ENCODE results near the gene NFE2L1.

Gene NFE2L1

DNA sequence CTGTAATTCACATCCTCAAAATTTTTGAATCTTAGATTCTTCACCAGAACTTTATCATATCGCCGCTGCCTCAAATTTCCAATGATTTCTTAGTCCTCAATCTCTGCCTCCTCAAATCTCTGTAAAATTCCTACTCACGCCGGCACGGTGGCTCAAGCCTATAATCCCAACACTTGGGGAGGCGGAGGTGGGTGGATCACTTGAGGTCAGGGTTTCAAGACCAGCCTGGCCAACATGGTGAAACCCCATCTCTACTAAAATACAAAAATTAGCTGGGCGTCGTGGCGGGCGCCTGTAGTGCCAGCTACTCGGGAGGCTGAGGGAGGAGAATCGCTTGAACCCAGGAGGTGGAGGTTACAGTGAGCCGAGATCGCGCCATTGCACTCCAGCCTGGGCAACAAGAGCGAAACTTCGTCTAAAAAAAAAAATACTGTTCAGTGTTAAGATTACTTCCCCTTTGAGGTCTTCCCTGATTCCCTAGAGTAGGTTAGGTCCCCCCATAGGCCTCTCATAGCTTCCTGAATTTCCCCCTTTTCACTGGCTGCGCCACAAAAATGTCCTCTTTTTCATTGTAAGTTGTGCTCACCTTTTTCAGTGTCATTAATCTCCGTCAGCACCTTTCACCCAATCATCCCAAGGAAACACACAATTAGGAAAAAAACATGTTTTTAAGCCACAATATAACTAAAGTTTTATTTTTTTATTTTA lies 54.0 kb downstream of the NFE2L1 start:
- CTCF ChIA-PET: interaction anchor here (2.2 kb wide), 1 partner anchor 155 kb away, joined by 5 read pairs; no protein-coding TSS in a partner anchor
- POLR2A ChIA-PET: interaction anchor here (2.7 kb wide), 1 partner anchor 53 kb away, joined by 13 read pairs; the partner anchor contains the start of gene NFE2L1
- no peak for DNase-seq (ENCODE audit: low read depth, low spot score)
- no peak overlapping the region for H3K4me3 ChIP-seq (ENCODE audit: low read depth, low read length)
- TF ChIP-seq CTCF (IDR thresholded peaks at IDR 0.05; ENCODE audit: insufficient read depth, low read length, missing control alignments): no peak

DNA sequence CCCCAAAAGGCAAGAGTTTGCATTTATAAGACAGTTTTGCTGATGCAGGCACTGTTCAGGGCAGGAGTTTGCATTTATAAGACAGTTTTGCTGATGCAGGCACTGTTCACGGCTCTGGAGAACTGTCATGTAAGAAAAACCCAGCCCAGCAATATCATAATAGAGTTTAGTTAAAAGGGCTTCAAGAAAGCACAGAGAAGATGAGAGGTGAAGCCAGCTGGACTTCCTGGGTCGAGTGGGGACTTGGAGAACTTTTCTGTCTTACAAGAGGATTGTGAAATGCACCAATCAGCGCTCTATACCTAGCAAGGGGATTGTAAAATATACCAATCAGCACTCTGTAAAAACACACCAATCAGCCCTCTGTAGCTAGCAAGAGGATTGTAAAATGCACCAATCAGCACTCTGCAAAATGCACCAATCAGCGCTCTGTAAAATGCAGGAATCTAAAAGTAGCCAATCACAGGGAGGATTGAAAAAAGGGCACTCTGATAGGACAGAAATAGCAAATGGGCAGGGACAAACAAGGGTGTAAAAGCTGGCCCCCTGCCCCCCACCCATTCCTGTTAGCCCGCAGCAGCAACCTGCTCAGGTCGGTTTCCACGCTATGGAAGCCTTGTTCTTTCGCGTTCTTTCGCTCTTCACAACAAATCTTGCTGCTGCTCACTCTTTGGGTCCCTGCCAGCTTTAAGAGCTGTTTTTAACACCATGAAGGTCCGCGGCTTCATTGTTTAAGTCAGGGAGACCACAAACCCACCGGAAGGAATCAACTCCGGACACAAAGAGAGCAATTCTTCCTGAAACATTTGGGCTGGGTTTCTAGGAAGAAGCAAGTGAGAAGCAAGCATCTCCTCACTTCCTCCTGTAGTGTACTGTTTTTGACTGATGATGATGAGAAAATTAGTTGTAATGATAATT lies 54.9 kb downstream of the NFE2L1 start:
- ChIA-PET CTCF (interaction anchor here (2.2 kb wide), 1 partner anchor 156 kb away, joined by 5 read pairs; no protein-coding TSS in a partner anchor), POLR2A (no interaction called here)
- TF ChIP-seq CTCF (IDR thresholded peaks at IDR 0.05; ENCODE audit: insufficient read depth, low read length, missing control alignments): no peak
- H3K4me3 ChIP-seq (ENCODE audit: low read depth, low read length): no peak overlapping the region
- no peak for DNase-seq (ENCODE audit: low read depth, low spot score)

DNA sequence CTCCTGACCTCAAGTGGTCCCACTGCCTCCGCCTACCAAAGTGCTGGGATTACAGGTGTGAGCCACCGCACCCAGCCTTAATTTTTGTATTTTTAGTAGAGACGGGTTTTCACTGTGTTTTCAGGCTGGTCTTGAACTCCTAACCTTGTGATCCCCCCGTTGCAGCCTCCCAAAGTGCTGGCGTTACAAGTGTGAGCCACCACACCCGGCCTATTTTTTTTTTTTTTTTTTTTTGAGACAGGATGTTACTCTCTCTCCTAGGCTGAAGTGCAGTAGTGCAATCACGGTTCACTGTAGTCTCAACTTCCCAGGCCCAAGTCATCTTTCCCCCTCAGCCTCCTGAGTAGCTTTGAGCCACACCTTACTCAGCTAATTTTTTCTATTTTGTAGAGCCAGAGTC lies 56.3 kb downstream of the NFE2L1 start:
- no peak overlapping the region for H3K4me3 ChIP-seq (ENCODE audit: low read depth, low read length)
- ChIA-PET POLR2A (no interaction called here), CTCF (interaction anchor here (1.0 to 2.2 kb wide), 2 partner anchors 23 to 158 kb away, joined by 3 to 5 read pairs; no protein-coding TSS in a partner anchor)
- DNase-seq (ENCODE audit: low read depth, low spot score): no peak
- TF ChIP-seq CTCF (IDR thresholded peaks at IDR 0.05; ENCODE audit: insufficient read depth, low read length, missing control alignments): no peak

GRCh38 chr17:48106802-48107136 lies 58.6 kb downstream of the NFE2L1 start:
- DNase-seq (ENCODE audit: low read depth, low spot score): no peak
- no peak for TF ChIP-seq CTCF (IDR thresholded peaks at IDR 0.05; ENCODE audit: insufficient read depth, low read length, missing control alignments)
- CTCF ChIA-PET: interaction anchor here (0.9 to 4.3 kb wide), 7 partner anchors 10 to 128 kb away, joined by 3 to 48 read pairs (median 6); no protein-coding TSS in a partner anchor
- peak overlapping the region; percentile 97 for H3K4me3 ChIP-seq (ENCODE audit: low read depth, low read length)
- POLR2A ChIA-PET: interaction anchor here (0.6 to 2.0 kb wide), 2 partner anchors 81 to 89 kb away, joined by 3 to 10 read pairs; no protein-coding TSS in a partner anchor

- POLR2A ChIA-PET: interaction anchor here (0.6 to 2.0 kb wide), 3 partner anchors 14 to 89 kb away, joined by 3 to 10 read pairs (median 4); no protein-coding TSS in a partner anchor
- DNase-seq (ENCODE audit: low read depth, low spot score): peak; percentile 24
These were observed 59.2 kb downstream of the NFE2L1 start, which contains the start of gene SNX11 for GRCh38 chr17:48107137-48108055. Gene SNX11, plus strand, starts transcription at chr17:48107766. Its CDS starts 4,278 bp downstream, at chr17:48112044.

More at GRCh38 chr17:48107137-48108055, 59.2 kb downstream of the NFE2L1 start, which contains the start of gene SNX11:
- TF ChIP-seq CTCF (IDR thresholded peaks at IDR 0.05; ENCODE audit: insufficient read depth, low read length, missing control alignments): no peak
- peak within 1 kb of the TSS; percentile 97 for H3K4me3 ChIP-seq (ENCODE audit: low read depth, low read length)
- CTCF ChIA-PET: interaction anchor here (0.9 to 4.3 kb wide), 18 partner anchors 10 to 201 kb away, joined by 3 to 48 read pairs (median 4); no protein-coding TSS in a partner anchor
